NCI-H1436 (cell line): ENCODE measurements around the gene HAGHL.
A peak's percentile ranks its signal among the peaks of the same experiment; 100 is the strongest.
"Not testable (repeated sequence)": the region's sequence is repeated elsewhere in the genome, so short reads cannot be mapped to it uniquely, and the experiment has no call there.

Source experiments
- DNase-seq: peaks from one replicate; lab custom pipeline; 2025; lab: John Stamatoyannopoulos, UW

The HAGHL gene

GRCh38 chr16:734981-735881, 8.3 kb downstream of the HAGHL start:
- DNase-seq = no peak

- DNase-seq = no peak
Measured at GRCh38 chr16:735982-736453, 9.1 kb downstream of the HAGHL start.

- no peak for DNase-seq
Measured at GRCh38 chr16:736936-737481, 10.1 kb downstream of the HAGHL start.

GRCh38 chr16:739560-740458, 12.9 kb downstream of the HAGHL start:
- no peak for DNase-seq

GRCh38 chr16:740459-740763, 13.5 kb downstream of the HAGHL start:
- no peak for DNase-seq

- DNase-seq = peak; percentile 88
Measured at GRCh38 chr16:740764-741505, 14.0 kb downstream of the HAGHL start, which contains the start of gene CIAO3. Gene CIAO3, minus strand, starts transcription at chr16:740997. Its CDS starts 12 bp downstream, at chr16:740985.

- DNase-seq = no peak
Measured at GRCh38 chr16:741986-742629, 15.2 kb downstream of the HAGHL start.

GRCh38 chr16:742894-743293, 16.0 kb downstream of the HAGHL start:
- not testable (repeated sequence) for DNase-seq

GRCh38 chr16:743794-744500, 17.0 kb downstream of the HAGHL start:
- DNase-seq = no peak

- peak; percentile 45 for DNase-seq
Measured at GRCh38 chr16:745739-746138, 18.8 kb downstream of the HAGHL start.

- no peak for DNase-seq
Measured at GRCh38 chr16:746637-747036, 19.7 kb downstream of the HAGHL start.

- DNase-seq = no peak
Measured at GRCh38 chr16:747978-748746, 21.3 kb downstream of the HAGHL start.

- no peak for DNase-seq
Measured at GRCh38 chr16:749010-749409, 22.1 kb downstream of the HAGHL start.

GRCh38 chr16:750485-750884, 23.6 kb downstream of the HAGHL start:
- no peak for DNase-seq

GRCh38 chr16:751152-752006, 24.5 kb downstream of the HAGHL start:
- no peak for DNase-seq

GRCh38 chr16:752007-752312, 25.1 kb downstream of the HAGHL start:
- no peak for DNase-seq

- not testable (repeated sequence) for DNase-seq
Measured at GRCh38 chr16:754121-754607, 27.3 kb downstream of the HAGHL start.

- DNase-seq = no peak
Measured at GRCh38 chr16:754656-755055, 27.8 kb downstream of the HAGHL start.

- DNase-seq = no peak
Measured at GRCh38 chr16:756428-756827, 29.5 kb downstream of the HAGHL start.
